GM11168 (cell line): Measurements from ENCODE around the gene FAM47B.

ENCODE experiments used
- in situ Hi-C: fragments of 300-500 bp; cut with MboI; formaldehyde crosslinking; loops from one replicate; pipeline ENCODE4 v1.12.0; 2022; ENCODE audit warnings: low sequenced_read_pairs; ENCODE audit not compliant: unreplicated experiment

FAM47B gene

DNA sequence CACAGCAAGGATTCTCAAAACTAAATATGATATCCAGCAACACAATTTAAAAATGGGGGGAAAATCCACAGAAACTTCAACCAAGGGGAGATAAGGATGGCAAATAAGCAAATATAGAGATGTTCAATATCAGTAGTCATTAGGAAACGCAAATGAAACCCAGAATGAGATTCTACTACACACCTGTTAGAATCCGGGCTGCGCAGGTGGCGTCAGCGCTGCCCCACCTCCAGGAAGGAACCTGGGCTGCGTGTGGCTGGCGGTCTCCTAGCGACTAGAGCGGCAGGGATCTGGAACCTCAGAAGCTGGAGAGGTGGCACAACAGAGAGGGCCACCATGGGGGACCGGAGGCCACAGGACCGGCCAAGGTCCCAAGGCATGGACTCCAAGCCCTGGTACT is at the start of gene FAM47B:
Gene FAM47B, plus strand, starts transcription at position 301 of the 400 bp plus-strand sequence. Its CDS starts 36 bp downstream, at position 337.
- in situ Hi-C loops, result no loop called here

DNA sequence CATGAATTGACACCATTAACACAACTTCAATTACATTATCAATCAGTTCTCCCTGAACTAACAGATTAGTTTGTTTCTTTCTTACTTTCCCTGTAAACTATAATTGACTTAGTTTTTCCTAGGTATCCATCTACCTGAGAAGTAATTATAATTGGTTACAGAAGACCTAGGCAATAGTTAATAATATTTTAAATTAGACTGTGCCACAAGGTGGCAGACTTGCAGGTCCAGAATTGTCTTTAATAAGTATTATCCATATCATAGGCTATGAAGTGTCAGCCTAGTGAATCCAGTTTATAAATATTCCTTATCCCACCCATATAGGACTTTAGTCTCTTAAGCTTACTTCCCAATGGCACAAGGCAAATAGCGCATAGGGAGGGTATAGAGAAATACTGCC is 48.9 kb upstream of the FAM47B start:
- in situ Hi-C loops, result no loop called here

DNA sequence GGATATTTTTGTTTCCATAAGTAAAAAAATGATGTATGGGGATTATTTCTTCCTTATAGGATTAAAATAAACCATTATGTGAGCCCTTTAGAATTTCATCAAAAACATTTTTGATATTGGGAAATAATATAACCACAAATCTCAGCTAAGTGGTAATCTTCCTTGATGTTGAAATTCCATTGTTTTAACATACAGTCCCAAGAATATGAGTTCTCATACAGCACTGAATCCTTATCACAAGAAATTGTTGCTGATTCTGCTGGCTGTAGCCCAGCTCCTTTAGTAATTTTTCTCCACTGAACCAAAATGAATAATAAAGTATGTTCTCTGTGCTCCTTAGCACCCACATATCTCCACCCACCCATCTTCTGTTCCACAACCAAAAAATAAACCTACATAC is 41.9 kb upstream of the FAM47B start:
- in situ Hi-C loops, result no loop called here

DNA sequence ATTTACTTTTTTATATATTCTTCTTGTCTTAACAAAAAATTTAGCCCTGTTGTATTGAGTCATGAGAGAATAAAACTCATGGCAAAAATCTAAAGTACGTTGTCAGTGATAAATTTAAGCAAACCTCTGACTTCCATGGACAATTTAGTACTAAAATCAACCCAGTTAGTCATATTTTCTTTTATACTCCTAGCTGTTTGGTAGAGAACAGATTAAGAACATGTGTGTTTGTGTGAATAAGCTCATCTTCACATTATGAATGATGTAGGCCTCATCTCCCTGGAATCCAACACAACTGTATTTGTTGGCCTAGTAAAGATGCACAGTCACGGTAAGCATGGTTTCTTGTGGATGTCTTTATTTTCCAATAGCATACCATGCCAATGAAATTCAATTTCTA is 40.8 kb upstream of the FAM47B start:
- in situ Hi-C loops, result no loop called here

GRCh38 chrX:34903316-34903715 is 39.3 kb upstream of the FAM47B start:
- in situ Hi-C loops, result no loop called here

DNA sequence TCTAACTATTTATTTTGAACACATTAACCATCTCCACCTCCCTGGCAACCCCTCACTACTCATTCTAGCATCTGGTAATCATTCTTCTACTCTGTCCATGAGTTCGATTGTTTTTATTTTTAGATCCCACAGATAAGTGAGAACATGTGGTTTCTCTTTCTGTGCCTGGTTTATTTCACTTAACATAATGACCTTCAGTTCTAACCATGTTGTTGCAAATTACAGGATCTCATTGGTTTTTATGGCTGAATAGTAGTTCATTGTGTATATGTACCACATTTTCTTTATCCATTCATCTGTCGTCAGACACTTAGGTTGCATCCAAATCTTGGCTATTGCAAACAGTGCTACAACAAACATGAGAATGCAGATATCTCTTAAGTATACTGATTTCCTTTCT is 33.4 kb upstream of the FAM47B start:
- in situ Hi-C loops, result no loop called here

GRCh38 chrX:34915463-34916225 is 27.0 kb upstream of the FAM47B start:
- in situ Hi-C loops, result no loop called here

GRCh38 chrX:34917146-34917545 is 25.4 kb upstream of the FAM47B start:
- in situ Hi-C loops, result no loop called here

DNA sequence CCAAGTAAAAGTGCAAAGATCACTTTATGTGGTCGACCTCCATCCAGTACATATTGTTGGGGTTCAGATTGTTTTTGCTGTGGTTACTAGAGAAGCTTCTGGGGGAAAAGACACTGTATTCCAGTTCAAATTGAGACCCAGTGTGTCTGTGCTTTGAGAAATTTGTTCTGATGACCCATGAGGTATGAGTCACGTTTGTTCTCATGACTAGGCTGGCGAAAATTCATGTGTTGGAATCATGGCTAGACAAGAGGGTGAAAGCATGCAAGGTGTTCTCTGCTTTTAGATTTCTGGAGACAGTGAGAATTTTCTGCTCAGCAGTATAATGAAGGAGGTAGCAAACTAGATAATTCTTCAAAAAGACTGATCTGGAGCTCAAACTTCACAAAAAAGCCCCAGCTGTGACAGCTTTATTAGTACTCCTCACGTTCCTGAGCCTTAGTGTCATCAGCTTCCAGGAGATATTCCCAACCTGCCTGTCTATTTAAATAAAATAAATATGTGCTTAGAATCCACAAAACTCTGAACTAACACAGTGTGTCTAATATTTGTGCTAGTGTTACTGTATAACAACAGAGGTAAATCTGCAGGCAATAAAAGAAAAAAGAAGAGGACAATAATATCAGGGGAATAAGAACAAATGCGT is 24.4 kb upstream of the FAM47B start:
- in situ Hi-C loops, result no loop called here

GRCh38 chrX:34918856-34919255 is 23.7 kb upstream of the FAM47B start:
- in situ Hi-C loops, result no loop called here

- in situ Hi-C loops, result no loop called here
Observed at GRCh38 chrX:34927866-34928265, 14.7 kb upstream of the FAM47B start.

GRCh38 chrX:34943235-34943634 is 639 bp downstream of the FAM47B start:
- in situ Hi-C loops, result no loop called here

DNA sequence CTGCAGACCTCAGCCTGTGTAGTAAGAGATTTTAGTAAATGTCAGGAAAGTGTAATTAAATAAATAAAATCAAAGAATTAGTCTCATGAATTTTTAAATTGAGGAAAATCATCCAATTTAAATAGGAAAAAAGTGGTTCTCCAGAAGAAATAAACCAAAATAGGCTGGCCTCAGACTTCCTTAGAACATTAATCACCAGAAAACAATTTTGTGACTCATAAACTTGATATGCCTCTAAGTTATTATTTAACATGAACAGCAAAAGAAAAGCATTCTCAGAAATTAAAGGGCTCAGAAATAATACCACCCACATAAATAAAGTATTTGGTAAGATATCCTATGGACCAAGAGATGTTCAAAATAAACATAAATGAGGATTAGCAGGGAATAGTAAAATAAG is 14.3 kb downstream of the FAM47B start:
- in situ Hi-C loops, result no loop called here

DNA sequence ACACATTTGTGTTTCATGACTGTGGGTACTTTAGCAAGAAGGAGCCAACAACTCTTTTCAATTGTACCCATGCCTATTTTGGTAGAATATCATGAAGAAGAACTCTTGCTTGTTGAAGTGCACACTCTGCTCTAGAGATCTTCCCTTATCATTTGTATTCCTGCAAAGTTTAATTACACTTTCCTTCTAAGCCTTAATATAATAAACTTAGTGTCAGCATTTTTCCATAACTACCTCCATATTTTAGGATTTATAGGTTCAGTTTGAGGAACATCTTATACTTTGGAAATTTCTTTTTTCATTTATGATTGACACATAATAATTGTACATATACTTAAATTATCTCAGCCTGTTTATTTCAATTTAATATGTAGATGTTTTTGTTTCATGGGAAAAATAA is 19.1 kb downstream of the FAM47B start:
- in situ Hi-C loops, result no loop called here

GRCh38 chrX:34972206-34972605 is 29.6 kb downstream of the FAM47B start:
- in situ Hi-C loops, result no loop called here

- in situ Hi-C loops, result no loop called here
Observed at GRCh38 chrX:34978171-34978570, 35.6 kb downstream of the FAM47B start.

- in situ Hi-C loops, result no loop called here
Observed at GRCh38 chrX:34987646-34988045, 45.0 kb downstream of the FAM47B start.
